GM13976 (cell line): ENCODE results near the gene SLC17A4.

Source experiments
- DNase-seq: peaks from one replicate; pipeline ENCODE4 v3.0.0; 2012; ENCODE audit warnings: low spot score
- in situ Hi-C: fragments of 300-500 bp; cut with MboI; formaldehyde crosslinking; loops from one replicate; pipeline ENCODE4 v1.12.0; 2022; ENCODE audit warnings: low sequenced_read_pairs, mixed read lengths, inconsistent platforms; ENCODE audit not compliant: unreplicated experiment
- TF ChIP-seq, protein P1 (sequence below): IDR thresholded peaks from 2 replicates; pipeline ENCODE4 v1.5.1; 2012; ENCODE audit warnings: borderline replicate concordance, mild to moderate bottlenecking; ENCODE audit not compliant: insufficient read depth; ENCODE audit errors: extremely low read depth, missing control alignments, control extremely low read depth

SLC17A4 gene

GRCh38 chr6:25757936-25758642, 3.5 kb downstream of the SLC17A4 start:
- in situ Hi-C loops = no loop called here
- DNase-seq = no peak
- TF ChIP-seq, protein P1, sequence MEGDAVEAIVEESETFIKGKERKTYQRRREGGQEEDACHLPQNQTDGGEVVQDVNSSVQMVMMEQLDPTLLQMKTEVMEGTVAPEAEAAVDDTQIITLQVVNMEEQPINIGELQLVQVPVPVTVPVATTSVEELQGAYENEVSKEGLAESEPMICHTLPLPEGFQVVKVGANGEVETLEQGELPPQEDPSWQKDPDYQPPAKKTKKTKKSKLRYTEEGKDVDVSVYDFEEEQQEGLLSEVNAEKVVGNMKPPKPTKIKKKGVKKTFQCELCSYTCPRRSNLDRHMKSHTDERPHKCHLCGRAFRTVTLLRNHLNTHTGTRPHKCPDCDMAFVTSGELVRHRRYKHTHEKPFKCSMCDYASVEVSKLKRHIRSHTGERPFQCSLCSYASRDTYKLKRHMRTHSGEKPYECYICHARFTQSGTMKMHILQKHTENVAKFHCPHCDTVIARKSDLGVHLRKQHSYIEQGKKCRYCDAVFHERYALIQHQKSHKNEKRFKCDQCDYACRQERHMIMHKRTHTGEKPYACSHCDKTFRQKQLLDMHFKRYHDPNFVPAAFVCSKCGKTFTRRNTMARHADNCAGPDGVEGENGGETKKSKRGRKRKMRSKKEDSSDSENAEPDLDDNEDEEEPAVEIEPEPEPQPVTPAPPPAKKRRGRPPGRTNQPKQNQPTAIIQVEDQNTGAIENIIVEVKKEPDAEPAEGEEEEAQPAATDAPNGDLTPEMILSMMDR = no peak

GRCh38 chr6:25764611-25765010, 10.1 kb downstream of the SLC17A4 start:
- TF ChIP-seq, protein P1 = no peak
- DNase-seq = no peak
- in situ Hi-C loops = no loop called here

GRCh38 chr6:25768566-25768965, 14.0 kb downstream of the SLC17A4 start:
- no peak for DNase-seq
- TF ChIP-seq, protein P1 = no peak
- in situ Hi-C loops = no loop called here

DNA sequence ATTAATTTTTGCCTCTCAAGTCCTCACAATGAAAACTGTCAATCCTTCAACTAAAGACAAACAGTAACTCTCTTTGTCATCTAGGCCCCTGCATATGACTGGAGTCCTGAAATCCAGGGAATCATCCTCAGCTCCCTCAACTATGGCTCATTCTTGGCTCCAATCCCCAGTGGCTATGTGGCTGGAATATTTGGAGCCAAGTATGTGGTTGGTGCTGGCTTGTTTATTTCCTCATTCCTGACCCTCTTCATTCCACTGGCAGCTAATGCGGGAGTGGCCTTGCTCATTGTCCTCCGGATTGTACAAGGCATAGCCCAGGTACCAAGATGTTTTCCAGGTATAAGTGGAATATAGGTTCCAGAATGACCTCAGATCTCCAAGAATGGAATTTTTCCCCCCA, 15.4 kb downstream of the SLC17A4 start:
- in situ Hi-C loops = no loop called here
- TF ChIP-seq, protein P1 = no peak
- no peak for DNase-seq

DNA sequence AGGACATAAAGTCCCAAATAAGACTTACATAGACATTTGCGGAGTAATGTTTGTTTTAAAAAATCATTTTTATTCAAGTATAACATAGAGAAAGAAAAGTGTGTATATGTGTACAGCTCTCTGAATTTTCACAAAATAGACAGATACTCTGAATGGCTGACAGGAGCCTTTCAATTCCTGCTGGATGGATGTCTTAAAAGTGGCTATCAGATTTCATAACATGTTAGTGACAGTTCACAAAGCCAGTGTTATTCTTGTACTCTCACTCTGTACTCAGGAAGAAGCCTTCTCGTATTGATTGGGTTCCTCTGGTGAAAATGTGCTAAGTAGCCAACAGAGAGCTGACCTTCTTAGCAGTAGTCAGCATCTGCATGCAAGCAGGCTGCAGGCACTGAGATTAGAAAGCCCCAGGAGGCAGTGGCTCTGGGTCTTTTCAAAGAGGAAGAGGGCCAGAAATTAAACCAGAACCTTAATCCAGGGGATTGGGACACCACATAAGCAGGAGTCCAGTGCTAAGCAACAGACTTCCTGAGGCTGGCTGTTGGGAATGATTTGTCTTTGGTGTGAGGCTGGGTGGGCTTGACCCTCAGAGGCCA, 19.7 kb downstream of the SLC17A4 start:
- DNase-seq = no peak
- TF ChIP-seq, protein P1 = no peak
- in situ Hi-C loops = no loop called here

GRCh38 chr6:25777031-25777430, 22.5 kb downstream of the SLC17A4 start:
- TF ChIP-seq, protein P1 = no peak
- in situ Hi-C loops = no loop called here
- no peak for DNase-seq
